Stomach (tissue), 9 donors: ENCODE measurements around the gene GET4. TPM values are rescaled to one million over a fixed set of nuclear protein-coding genes. Genes with fewer than 3 reads are reported as not detected.
"Not testable (repeated sequence)": the region's sequence is repeated elsewhere in the genome, so short reads cannot be mapped to it uniquely, and the experiment has no call there.

Experiments used
- DNase-seq, 2 donors: peaks; one replicate each; pipeline versions ENCODE4 v3.0.0 to v3.0.0-alpha.2; 2013 to 2019
- H3K27ac ChIP-seq, 5 donors: fragments of 200-600 bp in 4 of 5; sonication (generic) in 4 of 5; one replicate each; pipeline ENCODE4 v1.5.1; 2013 to 2019; ENCODE audit warnings: mild to moderate bottlenecking in 1 of 5, moderate library complexity in 1 of 5
- H3K27me3 ChIP-seq, 3 donors: fragments of 200-600 bp; sonication (generic); one replicate each; pipeline ENCODE4 v1.5.1; 2017 to 2019; ENCODE audit warnings: mixed run types in 1 of 3
- H3K36me3 ChIP-seq, 4 donors: fragments of 200-600 bp; sonication (generic); 1 replicate in 3 of 4; 2 replicates in 1 of 4; pipeline ENCODE4 v1.5.1; 2016 to 2019
- H3K4me1 ChIP-seq, 4 donors: fragments of 200-600 bp; sonication (generic); one replicate each; pipeline ENCODE4 v1.5.1; 2016 to 2019
- H3K4me3 ChIP-seq, 4 donors: fragments of 200-600 bp; sonication (generic) in 3 of 4; one replicate each; pipeline ENCODE4 v1.5.1; 2016 to 2019; ENCODE audit warnings: mild to moderate bottlenecking in 1 of 4
- H3K9me3 ChIP-seq, 4 donors: fragments of 200-600 bp; sonication (generic); one replicate each; pipeline ENCODE4 v1.5.1; 2016 to 2019
- EP300 ChIP-seq: sonication (generic); formaldehyde crosslinking; IDR thresholded peaks from one replicate; pipeline ENCODE4 v1.6.1; 2017; ENCODE audit warnings: antibody characterized with exemption
- POLR2A ChIP-seq, 4 donors: fragments of 450-650 bp; IDR thresholded peaks; one replicate each; pipeline ENCODE4 v1.6.1; 2016; ENCODE audit warnings: antibody characterized with exemption in 4 of 4, control low read depth in 2 of 4, mild to moderate bottlenecking in 1 of 4, moderate library complexity in 1 of 4
- POLR2AphosphoS5 ChIP-seq, 3 donors: sonication (generic); formaldehyde crosslinking; IDR thresholded peaks; one replicate each; pipeline ENCODE4 v1.6.1; 2016; ENCODE audit warnings: antibody characterized with exemption in 3 of 3
- WGBS, 5 donors: extraction: QIAGEN DNeasy Blood & Tissue Kit in 3 of 5; methylation state at CpG; one replicate each; pipeline versions ENCODE4 v1.1.5 to v1.1.7; 2013 to 2018; 5-methylcytosine and 5-hydroxymethylcytosine counted together
- intact Hi-C: fragments of 100-400 bp; cut with DNase I; formaldehyde crosslinking; loops from one replicate; pipeline ENCODE4 v1.15.1; 2023; ENCODE audit warnings: low total_unique reads
- polyA plus RNA-seq, 3 donors: library from polyadenylated mRNA; stranded (reverse); fragments of 200-250 nt; gene quantifications; one replicate each; pipeline ENCODE4 v1.2.3, GENCODE V29; 2013
- total RNA-seq, 5 donors: library from RNA; depleted of rRNA; stranded (reverse); fragments of >200 nt; gene quantifications; one replicate each; pipeline versions ENCODE4 v1.1.0 to v1.2.3, GENCODE V29; 2014 to 2016
- TF ChIP-seq, protein P1 (sequence below), 7 experiments: fragments of 450-650 bp in 4 of 7; fragments of 200-600 bp in 3 of 7; sonication (generic) in 3 of 7; IDR thresholded peaks; one replicate each; pipeline ENCODE4 v1.5.1; 2016 to 2019; ENCODE audit warnings: antibody characterized with exemption in 7 of 7, control low read depth in 2 of 7, mild to moderate bottlenecking in 1 of 7
- donor health status: healthy with polysubstance abuse.
- donor health status: Bipolar disorder and iron deficiency.
- donor health status: healthy.

The GET4 gene
- total and polyA plus RNA-seq, 8 donors, result 22.4 to 140 (median 46.6) TPM

DNA sequence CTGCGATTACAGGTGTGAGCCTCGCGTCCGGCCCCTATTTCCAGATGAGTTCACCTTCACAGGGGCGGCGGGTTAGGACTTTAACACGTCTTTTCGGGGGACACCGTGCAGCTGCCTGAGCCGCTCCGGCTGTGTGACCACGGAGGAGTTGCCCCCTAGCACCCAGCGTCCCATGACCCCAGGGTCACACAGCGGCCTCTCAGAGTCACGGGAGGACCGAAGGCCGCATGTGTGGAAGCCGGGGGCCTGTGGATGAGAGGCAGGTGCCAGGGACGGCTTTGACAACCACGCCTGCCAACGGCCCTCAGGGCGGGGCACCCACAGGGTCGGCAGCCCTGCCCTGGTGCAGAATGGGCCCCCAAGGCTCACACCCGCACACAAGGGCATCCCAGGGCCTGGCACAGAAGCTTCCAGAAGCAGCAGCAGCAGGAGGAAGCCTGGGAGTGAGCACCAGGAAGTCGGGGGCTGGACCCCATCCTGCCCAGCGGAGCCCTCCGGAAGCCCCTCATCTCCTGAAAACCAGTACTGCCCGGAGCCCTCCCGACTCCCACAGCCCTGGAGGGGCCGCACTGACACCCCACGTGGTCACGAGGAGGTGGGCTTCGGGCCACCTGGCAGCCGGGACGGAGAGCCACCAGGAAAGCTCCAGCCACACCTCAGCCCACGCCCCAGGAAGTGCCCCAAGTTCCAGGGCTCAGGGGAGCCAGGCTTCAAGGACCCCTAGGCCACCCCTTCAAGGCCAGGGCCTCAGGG is 45.4 kb downstream of the GET4 start:
- H3K9me3 ChIP-seq, result no peaks in the 10 kb centered on the region
- peaks cover 7 to 53% (median 40%) of the 10 kb centered on the region in 4 donors for H3K4me1 ChIP-seq
- DNase-seq, result peak in 1 of 2 donors; percentile 24
- peak overlapping the region in 4 of 5 donors; percentile 2 to 76 (median 70) for H3K27ac ChIP-seq
- intact Hi-C loops, result no loop called here
- H3K36me3 ChIP-seq, result peaks cover 0 to 14% (median 9%) of the 10 kb centered on the region in 4 donors
- no peak overlapping the region for H3K4me3 ChIP-seq
- TF ChIP-seq POLR2AphosphoS5 (IDR thresholded peaks at IDR 0.05), result no peak
- TF ChIP-seq, protein P1, sequence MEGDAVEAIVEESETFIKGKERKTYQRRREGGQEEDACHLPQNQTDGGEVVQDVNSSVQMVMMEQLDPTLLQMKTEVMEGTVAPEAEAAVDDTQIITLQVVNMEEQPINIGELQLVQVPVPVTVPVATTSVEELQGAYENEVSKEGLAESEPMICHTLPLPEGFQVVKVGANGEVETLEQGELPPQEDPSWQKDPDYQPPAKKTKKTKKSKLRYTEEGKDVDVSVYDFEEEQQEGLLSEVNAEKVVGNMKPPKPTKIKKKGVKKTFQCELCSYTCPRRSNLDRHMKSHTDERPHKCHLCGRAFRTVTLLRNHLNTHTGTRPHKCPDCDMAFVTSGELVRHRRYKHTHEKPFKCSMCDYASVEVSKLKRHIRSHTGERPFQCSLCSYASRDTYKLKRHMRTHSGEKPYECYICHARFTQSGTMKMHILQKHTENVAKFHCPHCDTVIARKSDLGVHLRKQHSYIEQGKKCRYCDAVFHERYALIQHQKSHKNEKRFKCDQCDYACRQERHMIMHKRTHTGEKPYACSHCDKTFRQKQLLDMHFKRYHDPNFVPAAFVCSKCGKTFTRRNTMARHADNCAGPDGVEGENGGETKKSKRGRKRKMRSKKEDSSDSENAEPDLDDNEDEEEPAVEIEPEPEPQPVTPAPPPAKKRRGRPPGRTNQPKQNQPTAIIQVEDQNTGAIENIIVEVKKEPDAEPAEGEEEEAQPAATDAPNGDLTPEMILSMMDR (IDR thresholded peaks at IDR 0.05), result no peak
- no peak for TF ChIP-seq EP300
- no peak for TF ChIP-seq POLR2A (IDR thresholded peaks at IDR 0.05)
- 64 to 82% (median 66%) methylated on average over 12 to 36 of the region's 36 CpGs for WGBS, 5 donors
- H3K27me3 ChIP-seq, result no peaks in the 10 kb centered on the region

DNA sequence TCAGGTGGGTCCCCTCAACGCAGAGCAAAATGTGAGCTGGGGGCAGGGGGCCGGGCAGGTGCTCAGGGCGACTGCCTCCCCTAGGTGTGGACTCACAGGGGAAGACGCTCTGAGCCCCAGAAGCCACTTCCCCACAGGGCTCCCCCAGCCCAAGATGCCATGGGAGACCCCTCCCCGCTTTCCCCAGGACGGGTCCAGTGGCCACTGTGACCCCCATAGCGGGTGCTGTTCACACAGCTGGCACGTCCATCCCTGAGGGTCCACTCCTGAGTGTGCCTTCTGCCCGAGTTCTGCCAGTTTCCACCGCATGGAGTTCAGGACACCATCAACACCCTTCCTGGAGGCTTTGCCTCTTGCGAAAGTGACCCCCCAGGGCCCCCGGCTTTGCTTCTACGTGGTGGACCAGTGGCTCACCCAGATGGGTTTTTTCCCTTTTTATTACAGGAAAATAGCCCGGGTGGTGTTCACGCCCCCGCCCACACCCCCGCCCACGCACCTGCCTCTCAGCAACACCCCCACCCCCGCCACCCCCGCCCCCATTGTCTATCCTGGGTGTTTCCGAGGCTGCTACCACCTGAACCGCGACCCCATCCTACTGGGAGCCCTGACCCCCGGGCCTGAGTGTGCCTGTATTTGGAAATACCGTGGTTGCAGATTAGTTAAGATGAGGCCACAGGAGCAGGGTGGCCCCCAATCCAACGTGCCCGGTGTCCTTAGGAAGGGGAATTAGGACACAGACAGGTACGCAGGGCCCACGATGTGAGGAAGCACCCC is 46.2 kb downstream of the GET4 start:
- H3K27ac ChIP-seq, result peak overlapping the region; percentile 30 to 76 (median 64)
- no peaks in the 10 kb centered on the region for H3K27me3 ChIP-seq
- intact Hi-C loops, result no loop called here
- H3K36me3 ChIP-seq, result peaks cover 0 to 14% (median 9%) of the 10 kb centered on the region in 4 donors
- WGBS, 5 donors, result 56 to 72% (median 64%) methylated on average over 25 to 29 of the region's 29 CpGs
- H3K4me1 ChIP-seq, result peaks cover 4 to 55% (median 37%) of the 10 kb centered on the region in 4 donors
- TF ChIP-seq, protein P1 (IDR thresholded peaks at IDR 0.05), result no peak
- TF ChIP-seq EP300, result no peak
- TF ChIP-seq POLR2AphosphoS5 (IDR thresholded peaks at IDR 0.05), result no peak
- no peak for TF ChIP-seq POLR2A (IDR thresholded peaks at IDR 0.05)
- H3K4me3 ChIP-seq, result peak overlapping the region in 3 of 4 donors; percentile 6 to 31 (median 17)
- peak in 1 of 2 donors; percentile 21 for DNase-seq
- no peaks in the 10 kb centered on the region for H3K9me3 ChIP-seq

- WGBS, 5 donors, result 41 to 70% (median 63%) methylated on average over 19 to 40 of the region's 40 CpGs
- Histone ChIP-seq H3K27me3 (no peaks in the 10 kb centered on the region), H3K36me3 (peaks cover 0 to 10% (median 8%) of the 10 kb centered on the region in 4 donors), H3K9me3 (no peaks in the 10 kb centered on the region), H3K4me1 (peaks cover 3 to 60% (median 36%) of the 10 kb centered on the region in 4 donors), H3K27ac (peak overlapping the region; percentile 30 to 76 (median 66)), H3K4me3 (peak overlapping the region in 3 of 4 donors; percentile 6 to 31 (median 17))
- no peak for TF ChIP-seq POLR2A (IDR thresholded peaks at IDR 0.05)
- TF ChIP-seq POLR2AphosphoS5 (IDR thresholded peaks at IDR 0.05), result peak in 1 of 3 donors; percentile 20
- TF ChIP-seq, protein P1 (IDR thresholded peaks at IDR 0.05), result no peak
- TF ChIP-seq EP300, result no peak
- intact Hi-C loops, result no loop called here
- peak; percentile 70 to 93 for DNase-seq
These were observed 47.0 kb downstream of the GET4 start for GRCh38 chr7:923108-924041.

GRCh38 chr7:924042-924441 is 47.7 kb downstream of the GET4 start:
- Histone ChIP-seq H3K4me3 (peak overlapping the region in 1 of 4 donors; percentile 31), H3K27ac (peak overlapping the region in 3 of 5 donors; percentile 64 to 76 (median 75)), H3K4me1 (peaks cover 3 to 63% (median 36%) of the 10 kb centered on the region in 4 donors)
- H3K9me3 ChIP-seq, H3K27me3 ChIP-seq, intact Hi-C loops, DNase-seq, H3K36me3 ChIP-seq: not testable (repeated sequence)
- WGBS, 5 donors, result 55 to 85% (median 72%) methylated on average over 10 to 17 of the region's 25 CpGs; no CpG with 5 or more reads in 1 of the 5 donors
